ENCODE measurements around the gene OTUD5.

Gene OTUD5

GRCh38 chrX:48904180-48904579, 53.2 kb downstream of the OTUD5 start:
- no peak for TF ChIP-seq CTCF (IDR thresholded peaks at IDR 0.05)
- no peak for DNase-seq
- H3K27me3 Mint-ChIP-seq (ENCODE audit: low read depth, poor library complexity) = no peaks in the 10 kb centered on the region
- H3K4me1 Mint-ChIP-seq = no peaks in the 10 kb centered on the region
- H3K36me3 Mint-ChIP-seq (ENCODE audit: low read depth) = peaks cover 34% of the 10 kb centered on the region
- peaks cover 33% of the 10 kb centered on the region for H3K9me3 Mint-ChIP-seq
- H3K4me3 Mint-ChIP-seq = no peak overlapping the region
- H3K27ac Mint-ChIP-seq = peak overlapping the region; percentile 77

- TF ChIP-seq CTCF (IDR thresholded peaks at IDR 0.05) = no peak
Measured at GRCh38 chrX:48903290-48903689, 54.1 kb downstream of the OTUD5 start.

GRCh38 chrX:48902776-48903175, 54.6 kb downstream of the OTUD5 start:
- peaks cover under 1% of the 10 kb centered on the region for H3K27me3 Mint-ChIP-seq (ENCODE audit: low read depth, poor library complexity)
- H3K9me3 Mint-ChIP-seq = peaks cover 33% of the 10 kb centered on the region
- peaks cover 28% of the 10 kb centered on the region for H3K36me3 Mint-ChIP-seq (ENCODE audit: low read depth)
- H3K4me3 Mint-ChIP-seq = no peak overlapping the region
- no peak for DNase-seq
- peaks cover 6% of the 10 kb centered on the region for H3K4me1 Mint-ChIP-seq
- no peak for TF ChIP-seq CTCF (IDR thresholded peaks at IDR 0.05)
- no peak overlapping the region for H3K27ac Mint-ChIP-seq

More at GRCh38 chrX:48903290-48903689, 54.1 kb downstream of the OTUD5 start:
- peaks cover 29% of the 10 kb centered on the region for H3K36me3 Mint-ChIP-seq (ENCODE audit: low read depth)
- H3K27ac Mint-ChIP-seq = no peak overlapping the region
- no peak overlapping the region for H3K4me3 Mint-ChIP-seq
- no peak for DNase-seq
- H3K4me1 Mint-ChIP-seq = peaks cover 3% of the 10 kb centered on the region
- no peaks in the 10 kb centered on the region for H3K27me3 Mint-ChIP-seq (ENCODE audit: low read depth, poor library complexity)
- peaks cover 32% of the 10 kb centered on the region for H3K9me3 Mint-ChIP-seq

- Mint-ChIP-seq H3K9me3 (peaks cover 33% of the 10 kb centered on the region), H3K4me1 (peaks cover 7% of the 10 kb centered on the region), H3K4me3 (no peak overlapping the region), H3K27ac (peak overlapping the region; percentile 94), H3K36me3 (ENCODE audit: low read depth) (peaks cover 28% of the 10 kb centered on the region), H3K27me3 (ENCODE audit: low read depth, poor library complexity) (peaks cover 3% of the 10 kb centered on the region)
- no peak for DNase-seq
- no peak for TF ChIP-seq CTCF (IDR thresholded peaks at IDR 0.05)
Measured at GRCh38 chrX:48902135-48902534, 55.3 kb downstream of the OTUD5 start.

GRCh38 chrX:48901069-48901468, 56.3 kb downstream of the OTUD5 start:
- TF ChIP-seq CTCF (IDR thresholded peaks at IDR 0.05) = no peak
- peaks cover 28% of the 10 kb centered on the region for H3K36me3 Mint-ChIP-seq (ENCODE audit: low read depth)
- DNase-seq = no peak
- peaks cover 16% of the 10 kb centered on the region for H3K4me1 Mint-ChIP-seq
- H3K27ac Mint-ChIP-seq = no peak overlapping the region
- no peak overlapping the region for H3K4me3 Mint-ChIP-seq
- peaks cover 40% of the 10 kb centered on the region for H3K9me3 Mint-ChIP-seq
- peaks cover 3% of the 10 kb centered on the region for H3K27me3 Mint-ChIP-seq (ENCODE audit: low read depth, poor library complexity)

- peaks cover 35% of the 10 kb centered on the region for H3K36me3 Mint-ChIP-seq (ENCODE audit: low read depth)
- H3K4me1 Mint-ChIP-seq = peaks cover 28% of the 10 kb centered on the region
- H3K27me3 Mint-ChIP-seq (ENCODE audit: low read depth, poor library complexity) = peaks cover 3% of the 10 kb centered on the region
- no peak for DNase-seq
- peak overlapping the region; percentile 38 for H3K4me3 Mint-ChIP-seq
- peaks cover 48% of the 10 kb centered on the region for H3K9me3 Mint-ChIP-seq
- no peak for TF ChIP-seq CTCF (IDR thresholded peaks at IDR 0.05)
- no peak overlapping the region for H3K27ac Mint-ChIP-seq
Measured at GRCh38 chrX:48899078-48899410, 58.4 kb downstream of the OTUD5 start.
